Measurements from ENCODE around the gene WWC1. TPM values are rescaled to one million over a fixed set of nuclear protein-coding genes. Genes with fewer than 3 reads are reported as not detected.
A peak's percentile ranks its signal among the peaks of the same experiment; 100 is the strongest.

WWC1 gene
- total RNA-seq, 2 experiments from 2014 or later = 1.0 to 1.3 TPM

GRCh38 chr5:168266016-168266415 is 25.4 kb upstream of the WWC1 start:
- CTCF ChIA-PET = no interaction called here
- intact Hi-C loops (cut with DNase I, micrococcal nuclease) = loop anchor here in 1 of 2 experiments (5.0 kb wide), 3 partner anchors 171 to 1316 kb away; partner anchors contain the start of genes SLIT3 and SPDL1

DNA sequence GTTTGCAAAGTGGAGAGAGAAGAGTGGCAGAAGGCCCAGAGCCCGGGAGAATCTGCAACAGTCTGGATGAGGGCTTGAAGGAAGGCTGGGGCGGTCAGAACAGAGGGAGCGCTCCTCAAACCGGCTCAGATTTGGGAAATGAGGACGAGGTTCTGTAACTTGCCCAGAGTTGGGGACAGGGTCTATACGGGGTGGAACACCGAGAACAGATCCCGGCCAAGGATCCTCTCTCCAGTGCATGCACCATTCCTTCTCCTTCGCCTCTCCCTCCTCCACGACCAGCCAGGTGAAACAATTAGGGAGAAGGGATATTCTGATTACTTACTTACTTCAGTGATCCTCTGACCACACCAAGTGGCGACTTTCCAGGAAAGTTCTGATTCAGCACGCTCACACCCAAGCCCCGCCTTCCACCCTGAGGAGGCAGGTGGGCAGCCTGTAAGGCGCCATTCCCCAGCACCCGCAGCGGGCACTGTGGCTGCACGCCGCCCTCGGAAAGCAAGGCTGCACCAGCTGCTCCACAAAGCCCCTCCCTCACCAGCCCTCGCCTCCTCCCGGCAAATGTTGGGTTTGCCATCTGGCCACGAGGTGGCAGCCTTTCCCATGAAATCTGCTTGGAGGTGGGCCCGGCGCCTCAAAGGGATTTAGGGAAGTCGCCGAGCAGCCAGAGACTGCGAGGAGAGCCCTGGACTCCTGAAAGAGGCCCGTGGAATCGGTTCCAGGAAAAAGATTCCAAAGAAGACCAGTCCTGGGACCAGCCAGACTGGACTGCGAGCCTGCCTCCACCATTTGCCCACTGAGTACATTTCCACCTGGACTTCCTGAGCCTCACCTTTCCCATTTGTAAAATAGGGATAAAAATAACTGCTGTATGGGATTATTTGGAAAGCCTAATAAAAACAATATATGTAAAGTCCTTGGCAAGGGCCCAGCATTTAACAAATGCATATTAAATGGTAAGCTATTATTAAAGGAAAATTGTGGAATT is 22.2 kb upstream of the WWC1 start:
- Histone ChIP-seq H3K27me3 (ENCODE audit: control insufficient read depth in 1 of 2, insufficient read depth in 2 of 2, low read length in 2 of 2) (peaks cover 2 to 5% of the 10 kb centered on the region in 2 experiments), H3K4me1 (ENCODE audit: insufficient read depth, low read length) (peaks cover 9% of the 10 kb centered on the region), H3K9me3 (ENCODE audit: control insufficient read depth in 1 of 2, insufficient read depth in 1 of 2, low read length in 2 of 2) (no peaks in the 10 kb centered on the region), H3K4me3 (ENCODE audit: low read length) (peak overlapping the region; percentile 24), H3K36me3 (ENCODE audit: insufficient read depth, low read length) (no peaks in the 10 kb centered on the region), H3K27ac (ENCODE audit: low read depth in 1 of 2, low read length in 2 of 2) (no peak overlapping the region)
- TF ChIP-seq, protein P1, sequence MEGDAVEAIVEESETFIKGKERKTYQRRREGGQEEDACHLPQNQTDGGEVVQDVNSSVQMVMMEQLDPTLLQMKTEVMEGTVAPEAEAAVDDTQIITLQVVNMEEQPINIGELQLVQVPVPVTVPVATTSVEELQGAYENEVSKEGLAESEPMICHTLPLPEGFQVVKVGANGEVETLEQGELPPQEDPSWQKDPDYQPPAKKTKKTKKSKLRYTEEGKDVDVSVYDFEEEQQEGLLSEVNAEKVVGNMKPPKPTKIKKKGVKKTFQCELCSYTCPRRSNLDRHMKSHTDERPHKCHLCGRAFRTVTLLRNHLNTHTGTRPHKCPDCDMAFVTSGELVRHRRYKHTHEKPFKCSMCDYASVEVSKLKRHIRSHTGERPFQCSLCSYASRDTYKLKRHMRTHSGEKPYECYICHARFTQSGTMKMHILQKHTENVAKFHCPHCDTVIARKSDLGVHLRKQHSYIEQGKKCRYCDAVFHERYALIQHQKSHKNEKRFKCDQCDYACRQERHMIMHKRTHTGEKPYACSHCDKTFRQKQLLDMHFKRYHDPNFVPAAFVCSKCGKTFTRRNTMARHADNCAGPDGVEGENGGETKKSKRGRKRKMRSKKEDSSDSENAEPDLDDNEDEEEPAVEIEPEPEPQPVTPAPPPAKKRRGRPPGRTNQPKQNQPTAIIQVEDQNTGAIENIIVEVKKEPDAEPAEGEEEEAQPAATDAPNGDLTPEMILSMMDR (IDR thresholded peaks at IDR 0.05) = peak; percentile 84
- Mint-ChIP-seq H3K9me3 (no peaks in the 10 kb centered on the region), H3K27me3 (peaks cover 22% of the 10 kb centered on the region), H3K36me3 (ENCODE audit: low read depth) (no peaks in the 10 kb centered on the region), H3K4me1 (ENCODE audit: low read depth) (peaks cover 12% of the 10 kb centered on the region), H3K27ac (no peak overlapping the region), H3K4me3 (peak overlapping the region; percentile 55)
- DNase-seq (peak; percentile 36 to 84 (median 66)), ATAC-seq (ENCODE audit: poor library complexity) (peak; percentile 83)
- intact Hi-C loops (cut with DNase I, micrococcal nuclease) = loop anchor here in 1 of 2 experiments (5.0 kb wide), 3 partner anchors 168 to 1313 kb away; partner anchors contain the start of genes SLIT3 and SPDL1
- ChIA-PET CTCF (no interaction called here), POLR2A (no interaction called here)

More at GRCh38 chr5:168266016-168266415, 25.4 kb upstream of the WWC1 start:
- Histone ChIP-seq H3K27me3 (ENCODE audit: control insufficient read depth in 1 of 2, insufficient read depth in 2 of 2, low read length in 2 of 2) (peaks cover 2 to 5% of the 10 kb centered on the region in 2 experiments), H3K4me1 (ENCODE audit: insufficient read depth, low read length) (peaks cover 9% of the 10 kb centered on the region), H3K4me3 (ENCODE audit: low read length) (no peak overlapping the region), H3K27ac (ENCODE audit: low read depth in 1 of 2, low read length in 2 of 2) (no peak overlapping the region), H3K36me3 (ENCODE audit: insufficient read depth, low read length) (no peaks in the 10 kb centered on the region), H3K9me3 (ENCODE audit: control insufficient read depth in 1 of 2, insufficient read depth in 1 of 2, low read length in 2 of 2) (peaks cover 0 to 4% of the 10 kb centered on the region in 2 experiments)
- DNase-seq (no peak), ATAC-seq (ENCODE audit: poor library complexity) (no peak)
- peaks cover 13% of the 10 kb centered on the region for H3K27me3 Mint-ChIP-seq
- TF ChIP-seq, protein P1 (IDR thresholded peaks at IDR 0.05) = no peak
- POLR2A ChIA-PET = no interaction called here
- no peaks in the 10 kb centered on the region for H3K9me3 Mint-ChIP-seq
- H3K4me3 Mint-ChIP-seq = no peak overlapping the region
- no peaks in the 10 kb centered on the region for H3K36me3 Mint-ChIP-seq (ENCODE audit: low read depth)
- no peak overlapping the region for H3K27ac Mint-ChIP-seq
- peaks cover 12% of the 10 kb centered on the region for H3K4me1 Mint-ChIP-seq (ENCODE audit: low read depth)

DNA sequence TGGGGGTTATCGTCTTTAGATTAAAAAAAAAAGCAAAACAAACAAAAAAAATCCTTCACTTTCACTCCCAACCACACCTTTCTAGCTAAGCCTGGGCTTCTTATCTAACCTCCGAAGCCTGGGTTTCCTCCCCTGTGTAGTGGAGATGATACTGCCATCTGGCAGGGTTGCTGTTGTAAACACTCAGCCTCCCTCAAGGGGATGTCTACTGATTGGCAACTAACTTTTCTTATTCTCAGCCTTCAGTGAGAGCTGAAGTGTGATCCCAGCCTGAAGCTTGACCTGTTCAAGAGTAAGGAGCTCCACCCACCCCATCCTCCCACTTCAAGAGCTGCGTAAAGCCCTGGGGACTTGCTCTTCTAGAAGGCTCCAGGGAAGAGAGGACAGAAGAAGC is 21.5 kb upstream of the WWC1 start:
- Mint-ChIP-seq H3K36me3 (ENCODE audit: low read depth) (no peaks in the 10 kb centered on the region), H3K4me3 (no peak overlapping the region), H3K27me3 (peaks cover 22% of the 10 kb centered on the region), H3K4me1 (ENCODE audit: low read depth) (peaks cover 12% of the 10 kb centered on the region), H3K9me3 (no peaks in the 10 kb centered on the region), H3K27ac (no peak overlapping the region)
- DNase-seq (no peak), ATAC-seq (ENCODE audit: poor library complexity) (no peak)
- Histone ChIP-seq H3K27me3 (ENCODE audit: control insufficient read depth in 1 of 2, insufficient read depth in 2 of 2, low read length in 2 of 2) (peaks cover 2 to 5% of the 10 kb centered on the region in 2 experiments), H3K36me3 (ENCODE audit: insufficient read depth, low read length) (no peaks in the 10 kb centered on the region), H3K4me3 (ENCODE audit: low read length) (no peak overlapping the region), H3K4me1 (ENCODE audit: insufficient read depth, low read length) (peaks cover 9% of the 10 kb centered on the region), H3K9me3 (ENCODE audit: control insufficient read depth in 1 of 2, insufficient read depth in 1 of 2, low read length in 2 of 2) (no peaks in the 10 kb centered on the region), H3K27ac (ENCODE audit: low read depth in 1 of 2, low read length in 2 of 2) (no peak overlapping the region)
- ChIA-PET POLR2A (no interaction called here), CTCF (no interaction called here)
- TF ChIP-seq, protein P1 (IDR thresholded peaks at IDR 0.05) = no peak
- intact Hi-C loops (cut with DNase I, micrococcal nuclease) = loop anchor here in 1 of 2 experiments (5.0 kb wide), 4 partner anchors 152 to 1312 kb away; partner anchors contain the start of genes SLIT3 and SPDL1
